GM19035 (cell line): ENCODE measurements around the gene VSTM5.
"Not testable (repeated sequence)": the region's sequence is repeated elsewhere in the genome, so short reads cannot be mapped to it uniquely, and the experiment has no call there.

Experiments used
- ATAC-seq: cut with Tn5 transposase; IDR thresholded peaks from one replicate; pipeline ENCODE4 v1.9.1; 2021; ENCODE audit not compliant: unreplicated experiment

VSTM5 gene, protein sequence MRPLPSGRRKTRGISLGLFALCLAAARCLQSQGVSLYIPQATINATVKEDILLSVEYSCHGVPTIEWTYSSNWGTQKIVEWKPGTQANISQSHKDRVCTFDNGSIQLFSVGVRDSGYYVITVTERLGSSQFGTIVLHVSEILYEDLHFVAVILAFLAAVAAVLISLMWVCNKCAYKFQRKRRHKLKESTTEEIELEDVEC

DNA sequence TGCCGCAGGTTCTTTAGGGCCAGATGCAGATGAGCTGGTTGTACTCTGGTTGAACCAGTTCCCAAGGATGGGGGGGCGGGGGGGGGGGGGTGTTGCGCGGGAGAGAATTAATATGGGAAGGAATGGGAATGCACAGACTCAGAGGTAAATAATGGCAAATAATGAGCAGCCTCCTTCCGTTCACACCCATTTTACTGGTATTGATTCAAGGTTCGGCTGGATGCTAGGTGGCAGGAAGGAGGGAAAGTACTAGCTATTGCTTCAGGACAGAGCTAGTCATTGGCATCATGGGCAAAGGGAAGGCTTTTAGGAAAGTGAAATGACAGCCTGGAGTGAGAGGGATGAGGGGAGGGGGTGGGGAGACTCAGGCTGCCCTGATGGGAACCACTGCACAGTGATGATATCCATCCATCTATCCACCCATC lies at the start of gene VSTM5:
Gene VSTM5, minus strand, starts transcription at position 25 of the 425 bp plus-strand sequence. CDS start 116 bp downstream, outside the sequence.
- ATAC-seq, result no peak

DNA sequence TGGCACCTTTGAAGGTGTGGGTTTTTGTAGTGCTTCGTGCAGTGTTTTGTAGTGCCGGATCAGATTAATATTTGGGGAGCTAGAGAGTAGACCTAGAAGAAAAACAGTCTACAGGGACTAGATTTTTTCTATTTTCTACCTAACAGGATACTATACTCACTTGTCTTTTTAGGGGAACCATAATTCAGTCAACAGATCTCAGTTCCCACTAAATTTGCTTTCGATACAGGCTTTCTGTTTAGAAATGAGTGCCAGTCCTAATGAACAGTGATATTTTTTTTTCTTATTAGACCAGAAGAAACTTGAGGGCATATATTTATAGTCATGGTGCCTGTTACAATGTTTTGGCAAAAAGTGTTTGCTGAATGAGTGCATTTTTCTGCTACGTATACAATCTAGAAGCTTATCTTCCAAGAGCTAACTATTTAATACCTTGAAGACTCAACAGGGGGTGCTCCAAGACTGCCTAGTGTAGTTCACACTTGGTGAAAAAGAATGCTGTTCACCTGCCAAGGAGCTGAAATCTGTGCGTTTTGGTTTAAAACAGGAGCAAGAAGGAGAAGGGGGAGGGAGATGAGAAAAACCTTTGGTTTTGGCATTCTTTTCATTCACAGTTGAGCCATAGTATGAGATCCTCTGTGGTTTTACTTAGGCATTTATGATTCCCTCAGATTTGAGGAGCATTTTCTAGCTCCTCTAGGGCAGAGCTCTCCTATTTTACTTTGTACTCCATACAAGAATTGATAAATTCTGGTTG lies 44.9 kb upstream of the VSTM5 start:
- peak; percentile 91 for ATAC-seq

DNA sequence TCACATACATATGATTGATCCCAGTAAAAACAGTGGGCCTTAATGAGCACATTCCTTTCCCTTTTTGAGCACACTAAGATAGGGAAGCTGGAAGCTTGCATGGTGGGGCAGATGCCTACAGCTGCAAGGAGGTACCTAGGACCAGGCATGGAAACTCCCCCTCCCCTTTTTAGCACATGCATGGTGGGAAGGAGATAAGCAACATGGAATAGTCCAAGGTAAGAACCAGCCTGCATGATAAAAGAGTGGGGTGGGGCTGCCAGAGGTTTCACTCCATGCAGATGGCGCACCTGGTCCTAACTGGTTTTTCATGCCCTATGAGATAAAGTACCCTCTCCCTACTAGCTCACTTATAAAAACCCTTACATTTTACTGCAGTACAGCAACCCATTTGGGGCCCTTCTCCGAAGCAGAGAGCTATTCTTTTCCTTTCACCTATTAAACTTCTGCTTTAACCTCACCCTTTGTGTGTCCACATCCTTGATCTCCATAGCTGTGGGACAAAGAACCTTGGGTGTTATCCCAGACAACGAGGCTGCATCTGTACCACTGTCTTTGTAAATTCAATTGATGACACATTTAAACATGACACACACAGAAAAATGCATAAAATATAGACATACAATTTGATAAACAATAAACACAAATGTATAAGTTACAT lies 40.1 kb upstream of the VSTM5 start:
- no peak for ATAC-seq

DNA sequence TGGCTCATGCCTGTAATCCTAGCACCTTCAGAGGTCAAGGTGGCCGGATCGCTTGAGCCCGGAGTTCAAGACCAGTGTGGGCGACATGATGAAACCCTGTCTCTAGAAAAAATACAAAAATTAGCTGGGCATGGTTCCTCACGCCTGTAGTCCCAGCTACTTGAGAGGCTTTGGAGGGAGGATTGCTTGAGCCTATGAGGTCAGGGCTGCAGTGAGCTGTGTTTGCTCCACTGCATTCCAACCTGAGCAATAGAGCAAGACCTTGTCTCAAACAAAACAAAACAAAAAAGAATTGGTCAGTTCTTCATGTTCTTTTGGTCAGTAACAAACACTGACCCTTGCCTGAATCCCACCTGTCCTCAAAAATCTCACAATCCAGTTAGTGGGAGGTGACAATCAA lies 36.7 kb upstream of the VSTM5 start:
- no peak for ATAC-seq

DNA sequence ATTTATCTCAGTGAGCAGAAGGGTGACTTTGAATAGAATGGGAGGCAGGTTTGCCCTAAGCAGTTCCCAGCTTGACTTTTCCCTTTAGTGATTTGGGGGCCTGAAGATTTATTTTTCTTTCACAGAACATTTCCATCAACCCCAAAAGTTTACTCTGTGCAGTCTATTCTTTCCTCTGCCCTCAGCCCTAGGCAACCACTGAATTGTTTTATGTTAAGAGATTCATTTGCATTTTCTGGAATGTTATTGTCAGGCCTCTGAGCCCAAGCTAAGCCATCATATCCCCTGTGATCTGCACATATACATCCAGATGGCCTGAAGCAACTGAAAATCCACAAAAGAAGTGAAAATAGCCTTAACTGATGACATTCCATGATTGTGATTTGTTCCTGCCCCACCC lies 28.7 kb upstream of the VSTM5 start:
- ATAC-seq, result not testable (repeated sequence)

DNA sequence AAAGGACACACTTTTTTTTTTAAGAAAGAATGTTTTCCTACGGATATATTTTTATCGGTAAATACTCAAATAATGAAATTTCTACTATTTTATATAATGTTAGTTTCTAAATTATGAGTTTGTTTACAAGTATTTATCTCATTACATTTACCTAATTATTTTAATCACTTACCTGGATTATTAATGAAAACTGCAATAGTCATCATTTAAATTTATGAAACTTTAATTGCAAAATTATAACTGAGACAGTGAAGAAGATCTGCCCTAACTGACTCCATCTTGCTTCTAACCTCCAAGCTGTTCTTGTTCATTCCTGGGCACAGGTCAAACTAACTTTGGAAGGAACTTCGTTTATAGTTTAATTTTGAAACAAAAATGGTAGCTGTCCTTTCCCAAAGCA lies 25.2 kb upstream of the VSTM5 start:
- ATAC-seq, result no peak

DNA sequence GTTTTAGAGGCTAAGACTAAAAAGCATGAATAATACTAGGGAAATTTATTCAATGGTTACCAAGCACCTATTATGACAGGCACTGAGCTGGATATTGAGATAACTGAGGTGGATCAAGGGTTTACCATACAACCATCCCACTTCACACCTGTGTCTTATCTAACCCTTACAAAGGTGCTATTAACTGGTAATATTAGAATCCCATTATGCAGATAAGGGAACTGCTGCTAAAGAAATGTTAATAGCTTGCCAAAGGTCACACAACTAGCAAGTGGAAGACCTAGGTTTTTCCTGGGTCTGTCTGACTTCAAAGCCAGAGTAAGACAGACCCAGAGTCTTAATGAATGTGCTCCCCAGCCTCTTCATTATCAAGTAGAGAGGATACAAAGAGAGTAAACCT lies 21.1 kb upstream of the VSTM5 start:
- no peak for ATAC-seq

DNA sequence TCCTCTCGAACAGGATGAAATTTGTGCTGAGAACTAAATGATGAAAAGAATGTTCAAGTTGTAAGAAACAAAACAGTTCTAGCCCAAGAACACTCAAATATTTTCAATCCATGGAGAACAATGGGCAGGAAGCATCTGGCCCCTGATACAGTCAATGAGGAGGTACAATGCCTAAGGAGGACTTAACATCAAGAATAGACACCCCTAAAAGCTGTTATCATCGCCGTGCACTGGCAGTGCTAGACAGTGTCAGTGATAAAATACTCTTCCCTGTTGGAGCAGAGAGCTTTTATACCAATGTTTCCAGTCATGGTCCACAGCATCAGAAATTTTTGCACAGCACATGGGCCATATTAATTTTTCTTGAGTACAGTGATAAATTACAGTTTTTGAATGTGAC lies 20.2 kb upstream of the VSTM5 start:
- ATAC-seq, result no peak

DNA sequence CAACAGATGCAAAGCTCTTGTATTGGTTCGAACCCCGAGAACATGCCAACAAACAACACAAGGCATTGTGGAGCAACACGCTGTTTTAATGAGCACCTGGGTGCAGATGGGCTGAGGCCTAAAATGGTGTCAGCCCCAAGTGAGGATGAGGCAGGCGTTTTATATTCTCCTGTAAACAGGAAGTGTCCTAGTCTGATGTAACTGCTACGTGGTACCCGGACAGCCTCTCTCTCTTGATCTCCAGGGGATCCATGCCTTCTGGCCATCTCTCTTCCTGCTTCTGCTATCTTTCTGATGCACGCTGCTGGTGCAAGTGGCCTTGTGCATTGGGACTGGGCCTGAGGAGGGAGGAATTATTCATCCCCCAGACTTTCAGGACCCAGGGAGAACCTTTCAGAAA lies 19.4 kb upstream of the VSTM5 start:
- ATAC-seq, result no peak

DNA sequence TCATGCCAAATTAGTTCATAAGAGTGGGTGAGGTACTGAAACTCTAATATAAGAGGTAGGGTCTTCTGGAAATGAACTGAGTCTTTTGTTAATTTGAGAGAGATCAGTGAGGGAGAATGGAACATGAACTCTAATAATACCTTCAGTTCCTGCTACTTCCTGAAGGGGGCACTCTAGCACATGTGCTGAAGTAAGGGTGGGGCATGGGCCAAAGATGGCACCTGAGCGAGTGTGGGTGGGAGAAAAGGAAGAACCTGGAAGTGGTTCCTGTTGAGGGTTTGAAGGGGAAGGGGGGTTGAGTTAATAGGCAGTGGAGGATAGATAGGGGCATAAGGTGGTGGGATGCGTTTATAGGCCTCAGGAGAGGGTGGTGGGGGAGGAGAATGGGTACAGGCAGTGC lies 18.0 kb upstream of the VSTM5 start:
- not testable (repeated sequence) for ATAC-seq

DNA sequence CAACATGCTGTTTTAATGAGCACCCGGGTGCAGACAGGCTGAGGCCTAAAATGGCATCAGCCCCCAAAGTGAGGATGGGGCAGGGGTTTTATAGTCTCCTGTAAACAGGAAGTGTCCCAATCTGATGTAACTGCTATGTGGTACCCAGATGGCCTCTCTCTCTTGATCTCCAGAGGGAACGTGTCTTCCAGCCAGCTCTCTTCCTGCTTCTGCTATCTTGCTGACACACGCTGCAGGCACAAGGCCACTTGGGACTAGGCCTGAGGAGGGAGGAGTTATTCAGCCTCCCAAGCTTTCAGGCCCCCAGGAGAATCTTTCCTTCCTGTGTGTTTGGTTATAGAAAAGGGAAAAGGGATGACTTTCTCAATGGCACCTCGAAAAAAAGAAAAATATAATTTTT lies 11.4 kb upstream of the VSTM5 start:
- no peak for ATAC-seq

DNA sequence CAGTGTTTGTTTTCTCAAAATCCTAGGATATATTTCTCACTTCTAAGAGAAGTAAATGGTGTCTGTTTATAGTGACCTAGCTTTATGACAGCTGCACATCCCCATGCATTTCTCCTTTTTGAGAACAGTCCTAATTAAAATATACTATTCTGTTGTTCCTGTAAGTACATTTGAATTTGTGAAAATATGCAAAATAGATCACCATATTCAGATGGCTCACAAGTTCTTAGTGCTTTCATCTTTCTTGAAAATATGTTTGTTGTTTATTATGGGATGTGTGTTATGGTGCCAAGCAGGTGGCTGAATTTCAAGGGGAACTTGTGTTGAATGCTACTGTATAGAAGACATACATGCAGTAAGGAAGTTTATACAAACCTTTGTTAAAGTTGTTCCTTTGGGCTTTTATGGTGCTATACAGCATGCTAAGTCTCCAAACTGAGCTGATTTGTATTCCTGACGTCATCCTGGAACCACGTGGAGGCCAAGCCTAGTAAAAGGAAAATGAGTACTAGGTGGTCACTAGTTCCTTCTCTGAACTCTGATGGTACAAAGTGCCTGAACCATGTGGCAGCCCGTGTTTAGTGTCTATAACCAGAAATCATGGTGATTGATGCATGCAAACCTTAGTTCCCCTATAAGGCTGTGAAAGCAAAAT lies 7.8 kb upstream of the VSTM5 start:
- no peak for ATAC-seq

DNA sequence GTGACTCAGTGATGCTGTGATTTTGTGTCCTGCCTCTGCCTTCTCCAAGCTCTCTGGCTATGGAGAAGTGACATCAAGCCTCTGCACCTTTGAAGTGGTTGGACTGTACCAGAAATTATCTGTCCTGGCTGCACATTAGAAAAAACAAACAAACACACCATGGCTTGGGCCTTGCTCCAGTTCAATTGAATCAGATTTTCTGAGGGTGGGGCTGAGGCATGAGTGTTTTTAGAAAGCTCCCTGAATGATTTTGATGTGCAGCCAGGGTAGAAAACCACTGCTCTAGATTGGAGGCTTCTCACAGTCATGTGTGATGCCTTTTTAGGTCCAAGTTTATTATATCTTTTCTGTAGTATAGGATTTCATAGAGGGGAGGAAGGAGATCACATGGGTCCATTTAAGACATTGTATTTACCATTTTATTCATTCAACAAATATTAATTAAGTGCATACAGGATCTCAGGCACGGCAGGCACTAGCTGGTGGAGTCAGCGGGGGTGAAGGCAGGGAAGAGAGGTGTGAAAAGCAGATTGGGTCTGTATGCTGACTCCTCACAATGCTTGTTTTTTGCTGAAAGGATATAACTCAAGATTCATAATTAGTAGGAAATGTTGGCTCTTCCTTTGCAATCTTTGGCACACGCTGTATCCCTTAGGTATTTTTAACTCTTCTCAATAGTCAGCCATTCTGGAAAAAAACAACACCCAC lies 7.1 kb upstream of the VSTM5 start:
- ATAC-seq, result no peak

DNA sequence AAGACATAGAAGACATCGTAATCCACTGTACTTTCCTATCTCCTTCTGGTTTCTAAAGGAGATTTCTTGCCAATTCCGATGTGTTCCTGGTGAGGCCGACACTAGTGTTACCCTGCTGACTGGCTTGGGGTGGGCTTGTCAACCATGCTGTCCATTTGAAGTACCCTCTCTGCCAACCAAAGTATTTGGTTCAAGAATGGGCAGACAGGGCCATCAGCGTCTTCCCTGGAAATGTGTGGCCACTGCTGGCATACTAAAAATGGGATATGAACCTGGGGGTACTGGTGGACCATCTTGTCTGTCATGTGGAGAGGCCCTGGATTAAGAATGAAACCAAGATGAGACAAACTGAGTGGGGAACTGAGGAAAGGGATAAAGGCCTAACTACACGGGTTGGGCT lies 1.8 kb upstream of the VSTM5 start:
- no peak for ATAC-seq

DNA sequence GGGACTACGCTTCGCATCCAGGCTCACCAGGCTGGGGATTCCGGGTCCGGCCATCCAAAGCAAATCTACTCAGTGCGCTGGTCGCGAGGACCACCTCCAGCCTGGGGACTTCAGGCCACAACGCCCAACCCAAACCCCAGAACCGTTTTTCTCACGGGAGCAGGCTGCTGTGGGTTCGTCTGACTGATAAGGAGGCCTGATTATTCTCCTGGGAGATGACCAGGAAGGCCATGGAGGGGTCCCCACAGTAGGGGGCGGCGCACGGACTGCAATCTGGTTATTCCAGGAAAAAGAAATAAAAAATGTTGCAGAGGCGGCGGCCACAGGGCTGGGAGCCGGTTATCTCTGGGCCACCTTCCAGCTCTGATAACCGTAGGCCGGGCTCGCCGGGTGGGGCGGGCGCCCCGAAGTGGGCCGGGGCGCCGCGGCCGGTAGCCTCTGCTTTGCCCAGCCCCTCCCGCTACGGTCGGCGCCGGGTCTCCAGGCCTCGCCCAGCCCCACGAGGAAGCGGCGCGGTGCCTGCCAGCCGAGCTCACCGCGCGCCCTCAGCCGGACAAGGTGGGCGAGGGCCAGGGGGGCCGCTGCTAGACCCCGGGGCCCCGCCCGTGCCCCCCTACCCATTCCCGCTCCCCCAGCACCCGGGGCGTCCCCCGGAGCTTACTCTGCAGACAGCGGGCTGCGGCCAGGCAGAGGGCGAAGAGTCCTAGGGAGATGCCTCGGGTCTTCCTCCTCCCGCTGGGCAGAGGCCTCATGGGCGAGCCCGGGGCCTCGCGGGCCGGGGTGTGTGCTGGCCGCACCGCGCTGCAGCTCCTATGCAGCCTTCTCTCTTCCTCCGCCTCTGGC lies 446 bp downstream of the VSTM5 start:
- ATAC-seq, result no peak

DNA sequence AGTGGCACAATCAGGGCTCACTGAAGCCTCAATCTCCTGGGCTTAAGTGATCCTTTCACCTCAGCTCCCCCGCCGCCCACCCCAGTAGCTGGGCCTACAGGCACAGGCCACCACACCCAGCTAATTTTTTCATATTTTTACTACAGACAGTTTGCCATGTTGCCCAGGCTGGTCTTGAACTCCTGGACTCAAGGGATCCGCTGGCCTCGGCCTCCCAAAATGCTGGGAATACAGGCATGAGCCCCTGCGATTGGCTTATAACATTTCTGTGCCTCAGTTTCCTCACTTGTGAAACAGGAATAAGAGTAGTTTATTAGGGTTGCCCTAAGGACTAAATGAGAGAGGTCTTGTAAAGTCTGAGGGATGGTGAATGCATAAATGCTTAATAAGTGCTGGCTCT lies 1.2 kb downstream of the VSTM5 start:
- ATAC-seq, result no peak

DNA sequence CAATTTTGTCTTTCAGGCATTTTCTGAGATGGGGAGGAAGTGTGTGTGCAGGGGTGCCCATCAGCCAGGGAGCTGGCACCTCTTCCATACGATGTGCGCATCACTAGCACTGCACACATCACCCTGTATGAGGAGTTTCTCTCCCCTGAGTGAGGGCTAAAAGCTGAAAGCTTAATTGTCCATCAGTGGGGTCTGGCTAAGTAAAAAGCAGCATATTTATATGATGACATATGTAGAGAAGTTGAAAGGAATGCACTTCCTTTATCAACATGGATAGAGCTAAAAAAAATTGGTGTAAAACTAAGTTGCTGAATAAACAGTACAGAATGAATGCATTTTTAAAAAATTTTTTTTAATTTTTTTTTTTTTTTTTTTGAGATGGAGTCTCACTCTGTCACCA lies 4.0 kb downstream of the VSTM5 start:
- no peak for ATAC-seq

DNA sequence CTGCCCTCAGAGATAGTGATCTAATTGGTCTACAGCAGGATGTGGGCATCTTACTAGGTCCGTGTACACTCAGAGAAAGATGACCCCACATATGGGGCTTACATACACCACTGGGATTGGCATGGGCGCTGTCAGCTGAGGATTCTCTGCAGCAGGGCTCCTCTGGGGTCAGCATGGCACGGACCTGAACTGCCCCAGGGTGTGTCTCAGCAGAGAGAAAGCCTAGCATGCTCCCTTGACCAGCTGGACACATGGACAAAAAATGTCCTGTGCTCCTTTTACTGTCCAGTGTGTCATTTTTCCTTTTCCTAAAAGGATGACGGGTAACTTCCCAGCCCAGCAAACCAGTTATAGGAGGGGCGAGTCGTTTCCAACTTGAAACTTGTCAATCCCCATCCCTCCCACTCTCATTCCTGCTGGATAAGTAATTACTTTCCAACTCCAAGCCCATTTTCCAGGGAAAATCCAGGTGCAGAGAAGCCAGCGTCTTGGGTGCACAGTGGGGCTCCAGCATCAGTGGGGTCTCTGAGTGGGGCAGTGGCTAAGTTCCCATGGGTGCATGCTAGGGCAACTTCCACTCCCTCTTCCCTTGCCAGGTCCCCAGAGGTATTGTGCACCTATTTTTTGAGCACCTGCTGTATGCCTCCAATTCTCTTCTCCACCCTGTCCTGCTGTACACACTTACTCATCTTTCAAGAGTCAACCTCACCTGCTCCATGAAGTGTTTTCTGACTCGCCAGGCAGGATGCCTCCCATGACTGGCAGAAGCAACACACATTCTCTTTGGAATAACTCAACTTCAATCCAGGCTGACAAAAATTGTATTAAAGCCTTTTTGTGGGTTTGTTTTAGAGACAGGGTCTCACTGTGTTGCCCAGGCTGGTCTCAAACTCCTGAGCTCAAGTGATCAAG lies 5.0 kb downstream of the VSTM5 start:
- ATAC-seq, result no peak

DNA sequence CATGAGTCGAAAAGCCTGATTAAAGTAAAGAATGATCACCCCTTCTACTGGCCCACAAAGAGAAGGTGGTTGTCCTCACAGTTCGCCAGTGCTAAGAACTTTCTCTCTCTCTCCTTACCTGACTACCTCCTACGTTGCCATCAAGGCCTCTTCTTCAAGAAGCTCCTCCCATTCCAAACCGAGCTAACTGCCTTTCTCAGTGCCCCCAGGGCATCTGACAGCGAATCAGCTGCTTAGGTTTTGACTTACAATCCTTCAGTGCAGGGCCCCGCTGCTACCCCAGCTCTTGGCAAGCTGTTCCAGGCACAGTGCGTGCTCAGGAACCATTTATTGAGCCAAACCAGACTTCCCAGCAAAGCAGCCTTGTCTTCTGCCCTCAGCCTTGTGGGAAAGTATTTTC lies 5.8 kb downstream of the VSTM5 start:
- ATAC-seq, result no peak
